H1 (cell line): Measurements from ENCODE around the gene B4GAT1. TPM values are rescaled to one million over a fixed set of nuclear protein-coding genes. Genes with fewer than 3 reads are reported as not detected.
A peak's percentile ranks its signal among the peaks of the same experiment; 100 is the strongest.

Experiments used
- CTCF ChIA-PET: fragments of 300-600 bp; sonication (Branson Sonifier 250); formaldehyde crosslinking; loops from one replicate; lab custom pipeline; 2021; ENCODE audit not compliant: partially characterized antibody; lab: Charles Lee
- POLR2A ChIA-PET: fragments of 300-600 bp; sonication (Branson Sonifier 250); formaldehyde crosslinking; loops from one replicate; lab custom pipeline; 2021; ENCODE audit warnings: inconsistent platforms; ENCODE audit not compliant: partially characterized antibody; lab: Charles Lee
- DNase-seq, 2 experiments: peaks; one replicate each; pipeline versions ENCODE4 v3.0.0 to v3.0.0-alpha.2; 2010 to 2022; ENCODE audit warnings: low spot score in 2 of 2, low read depth in 1 of 2, mixed read lengths in 1 of 2
- FAIRE-seq: peaks from 2 replicates; lab custom pipeline; 2011; peaks lifted over from hg19 to GRCh38; lab: Jason Lieb, UNC
- H2AFZ ChIP-seq: 2 replicates; pipeline ENCODE4 v1.8.1; 2012; ENCODE audit warnings: low read length, inconsistent platforms
- H2AK5ac ChIP-seq: 2 replicates; pipeline ENCODE4 v1.6.1; 2013; ENCODE audit warnings: low read depth, low read length
- H2BK120ac ChIP-seq: replicated peaks from 2 replicates; pipeline ENCODE3; 2013; ENCODE audit warnings: low read depth, low read length, inconsistent platforms
- H2BK12ac ChIP-seq: 2 replicates; pipeline ENCODE4 v1.6.1; 2013; ENCODE audit warnings: low read depth, low read length
- H2BK15ac ChIP-seq: 2 replicates; pipeline ENCODE4 v1.6.1; 2013; ENCODE audit warnings: low read length
- H2BK20ac ChIP-seq: 2 replicates; pipeline ENCODE4 v1.6.1; 2013; ENCODE audit warnings: low read length
- H2BK5ac ChIP-seq: 2 replicates; pipeline ENCODE4 v1.6.1; 2013; ENCODE audit warnings: low read depth, low read length
- H3K14ac ChIP-seq: 2 replicates; pipeline ENCODE4 v1.6.1; 2013; ENCODE audit warnings: inconsistent platforms; ENCODE audit not compliant: insufficient read length
- H3K18ac ChIP-seq: 2 replicates; pipeline ENCODE4 v1.6.1; 2013; ENCODE audit warnings: low read length; ENCODE audit errors: extremely low read depth
- H3K23ac ChIP-seq: 2 replicates; pipeline ENCODE4 v1.6.1; 2013; ENCODE audit warnings: inconsistent platforms; ENCODE audit not compliant: insufficient read length
- H3K23me2 ChIP-seq: 2 replicates; pipeline ENCODE4 v1.6.1; 2013; ENCODE audit warnings: low read depth, low read length
- H3K27ac ChIP-seq: 2 replicates; pipeline ENCODE4 v1.6.1; 2011; ENCODE audit warnings: low read depth, low read length, inconsistent platforms
- H3K27me3 ChIP-seq, 4 experiments: replicated peaks in 1 of 4; 1 replicate in 1 of 4; 2 replicates in 3 of 4; pipeline versions ENCODE4 v1.6.1 to v1.8.1; 2011 to 2013; ENCODE audit warnings: low read length in 3 of 4, mild to moderate bottlenecking in 3 of 4, inconsistent platforms in 2 of 4, mixed read lengths in 2 of 4, moderate library complexity in 1 of 4; ENCODE audit not compliant: control insufficient read depth in 3 of 4, insufficient read depth in 3 of 4; ENCODE audit errors: extremely low read depth in 1 of 4
- H3K36me3 ChIP-seq, 4 experiments: 2 replicates each; pipeline versions ENCODE4 v1.6.1 to v1.8.1; 2011 to 2013; ENCODE audit warnings: mild to moderate bottlenecking in 4 of 4, low read length in 3 of 4, moderate library complexity in 2 of 4, control low read depth in 1 of 4, inconsistent platforms in 1 of 4; ENCODE audit not compliant: insufficient read depth in 4 of 4, control insufficient read depth in 2 of 4
- H3K4ac ChIP-seq: replicated peaks from 2 replicates; pipeline ENCODE3; 2013; ENCODE audit warnings: low read length, low read depth, mixed read lengths, inconsistent platforms; ENCODE audit not compliant: insufficient read length
- H3K4me1 ChIP-seq, 4 experiments: replicated peaks in 1 of 4; 1 replicate in 1 of 4; 2 replicates in 3 of 4; pipeline versions ENCODE4 v1.6.1 to v1.8.1; 2011 to 2013; ENCODE audit warnings: low read length in 3 of 4, inconsistent platforms in 2 of 4, mixed read lengths in 1 of 4; ENCODE audit not compliant: insufficient read depth in 4 of 4, control insufficient read depth in 3 of 4
- H3K4me2 ChIP-seq, 2 experiments: 2 replicates each; pipeline versions ENCODE4 v1.6.1 to v1.8.1; 2011 to 2013; ENCODE audit warnings: low read depth in 2 of 2, low read length in 2 of 2, control low read depth in 1 of 2, inconsistent platforms in 1 of 2, mild to moderate bottlenecking in 1 of 2; ENCODE audit not compliant: insufficient read depth in 1 of 2
- H3K4me3 ChIP-seq, 4 experiments: fragments of 200-600, 300-600 bp in 1 of 4; sonication (generic), shearing (Covaris generic), sonication (Bioruptor Twin) in 1 of 4; 2 replicates each; pipeline versions ENCODE4 v1.5.1 to v1.8.1; 2011 to 2016; ENCODE audit warnings: low read length in 4 of 4, low read depth in 3 of 4, control low read depth in 2 of 4, inconsistent platforms in 2 of 4, mild to moderate bottlenecking in 2 of 4, mixed read lengths in 1 of 4, moderate library complexity in 1 of 4; ENCODE audit not compliant: insufficient read depth in 2 of 4; ENCODE audit errors: extremely low read depth in 1 of 4
- H3K56ac ChIP-seq: replicated peaks from 2 replicates; pipeline ENCODE3; 2013; ENCODE audit warnings: low read depth, mild to moderate bottlenecking, mixed read lengths, low read length, inconsistent platforms; ENCODE audit not compliant: insufficient read length
- H3K79me1 ChIP-seq: 2 replicates; pipeline ENCODE4 v1.6.1; 2013; ENCODE audit warnings: low read depth, low read length, control low read depth
- H3K79me2 ChIP-seq, 2 experiments: 2 replicates each; pipeline versions ENCODE4 v1.6.1 to v1.8.1; 2012 to 2013; ENCODE audit warnings: low read length in 2 of 2, mild to moderate bottlenecking in 2 of 2, inconsistent platforms in 1 of 2; ENCODE audit not compliant: insufficient read depth in 2 of 2, control insufficient read depth in 1 of 2
- H3K9ac ChIP-seq, 4 experiments: replicated peaks in 1 of 4; 1 replicate in 1 of 4; 2 replicates in 3 of 4; pipeline versions ENCODE4 v1.6.1 to v1.8.1; 2011 to 2013; ENCODE audit warnings: low read depth in 3 of 4, low read length in 3 of 4, control low read depth in 2 of 4, mild to moderate bottlenecking in 2 of 4, moderate library complexity in 2 of 4, inconsistent platforms in 1 of 4; ENCODE audit errors: extremely low read depth in 1 of 4
- H3K9me3 ChIP-seq, 2 experiments: 2 replicates each; pipeline versions ENCODE4 v1.6.1 to v1.8.1; 2012 to 2013; ENCODE audit warnings: mild to moderate bottlenecking in 2 of 2, moderate library complexity in 2 of 2, control low read depth in 1 of 2, inconsistent platforms in 1 of 2, low read depth in 1 of 2, low read length in 1 of 2, mixed read lengths in 1 of 2; ENCODE audit not compliant: insufficient read depth in 2 of 2
- H4K20me1 ChIP-seq, 2 experiments: replicated peaks in 1 of 2; 2 replicates each; pipeline versions ENCODE3 to v1.8.1; 2011 to 2013; ENCODE audit warnings: inconsistent platforms in 2 of 2, low read length in 2 of 2, mild to moderate bottlenecking in 1 of 2; ENCODE audit not compliant: insufficient read depth in 2 of 2, control insufficient read depth in 1 of 2
- H4K5ac ChIP-seq: 2 replicates; pipeline ENCODE4 v1.6.1; 2013; ENCODE audit warnings: low read length, low read depth, mixed read lengths, inconsistent platforms; ENCODE audit not compliant: insufficient read length
- H4K8ac ChIP-seq: 2 replicates; pipeline ENCODE4 v1.8.0; 2013; ENCODE audit warnings: mild to moderate bottlenecking, moderate library complexity, low read length, inconsistent platforms; ENCODE audit not compliant: insufficient read depth; ENCODE audit errors: extremely low read depth
- H4K91ac ChIP-seq: replicated peaks from 2 replicates; pipeline ENCODE3; 2013; ENCODE audit warnings: low read length, mixed read lengths, inconsistent platforms; ENCODE audit not compliant: insufficient read length
- CBX5 ChIP-seq: fragments of 300-800, 300-1000 bp; sonication (generic); IDR thresholded peaks from 2 replicates; pipeline ENCODE4 v1.7.1; 2016; ENCODE audit warnings: antibody characterized with exemption, low read length, low read depth
- TEAD4 ChIP-seq: IDR thresholded peaks from 2 replicates; pipeline ENCODE4 v1.6.1; 2012; ENCODE audit warnings: low read depth, low read length, inconsistent platforms, mixed read lengths
- WGBS, 2 experiments: shearing (Covaris generic) in 1 of 2; methylation state at CpG; one replicate each; pipeline versions ENCODE4 v1.1.6 to v1.1.7; 2013 to 2015; ENCODE audit warnings: low lambda C conversion rate in 2 of 2, mixed read lengths in 2 of 2, inconsistent platforms in 1 of 2, low coverage in 1 of 2, missing lambda C conversion rate in 1 of 2; ENCODE audit not compliant: insufficient replicate concordance in 2 of 2, insufficient coverage in 1 of 2, insufficient read length in 1 of 2; ENCODE audit errors: extremely low coverage in 1 of 2, missing lambda C conversion rate in 1 of 2; 5-methylcytosine and 5-hydroxymethylcytosine counted together
- polyA plus RNA-seq, 7 experiments: library from polyadenylated mRNA; depleted of rRNA in 3 of 7; stranded (reverse) in 5 of 7; unstranded in 2 of 7; fragments of >200 nt in 5 of 7; fragments of 200-250 nt in 2 of 7; gene quantifications; 1 replicate in 5 of 7; 2 replicates in 1 of 7; 4 replicates in 1 of 7; pipeline versions ENCODE4 v1.2.1 to v1.2.3, GENCODE V29; 2011 to 2013; ENCODE audit warnings: missing spikeins in 2 of 7, mixed read lengths in 2 of 7
- total RNA-seq: library from RNA; stranded (reverse); fragmentation: NEBNext Ultra II Directional; extraction: Animal tissue kit (Norgen Biotek cat#: 25700); gene quantifications from 2 replicates; pipeline ENCODE4 v1.2.1, GENCODE V29; 2021

B4GAT1 gene
- total and polyA plus RNA-seq, 2 of the 8 experiments (the other 6 are each of a cell fraction or from before 2014, with no cell fraction given) = 22.2 to 27.8 TPM

DNA sequence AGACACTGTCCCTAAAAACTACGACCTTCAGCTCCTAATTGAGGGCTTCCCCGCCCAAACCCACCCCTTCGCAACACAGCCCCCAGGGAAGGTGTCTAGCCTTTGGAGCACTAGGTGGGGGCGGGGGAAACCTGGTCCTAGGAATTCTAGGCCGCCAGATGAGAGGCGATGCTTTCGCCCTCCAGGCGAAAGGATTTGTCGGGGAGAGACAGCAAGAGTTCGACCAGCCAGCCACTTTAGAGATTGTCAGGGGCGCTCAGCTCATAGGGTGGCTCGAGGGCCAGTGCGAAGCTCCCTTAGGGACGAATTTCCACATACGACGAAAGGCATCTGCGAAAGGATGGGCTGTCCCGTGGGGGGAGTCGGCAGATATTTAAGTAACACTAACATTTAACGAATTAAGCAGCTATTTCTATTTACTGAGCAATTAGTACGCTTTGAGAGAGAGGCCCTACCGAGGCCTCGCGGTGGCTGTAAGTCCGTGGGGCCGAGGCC lies 35.9 kb downstream of the B4GAT1 start:
- Histone ChIP-seq H2BK5ac (peak overlapping the region; percentile 90; the same call in 1 of the 2 replicates), H3K9me3 (no peaks in the 10 kb centered on the region), H2AK5ac (no peak overlapping the region), H3K56ac (no peak overlapping the region), H3K9ac (peak overlapping the region in 2 of 4 experiments; percentile 42 to 54; a peak in 2 of 7 replicates), H3K79me2 (no peaks in the 10 kb centered on the region), H3K23me2 (peaks cover 8% of the 10 kb centered on the region), H3K18ac (no peak overlapping the region; the same call in 1 of the 2 replicates), H2BK120ac (no peak overlapping the region), H3K4me1 (peaks cover 3 to 17% (median 8%) of the 10 kb centered on the region in 4 experiments; a peak in 6 of 7 replicates), H2BK15ac (no peak overlapping the region), H3K79me1 (no peaks in the 10 kb centered on the region), H3K14ac (no peak overlapping the region), H3K4me2 (peak overlapping the region; percentile 48 to 77), H3K4me3 (peak overlapping the region in 3 of 4 experiments; percentile 8 to 79 (median 77); a peak in 5 of 8 replicates), H3K23ac (no peak overlapping the region), H4K91ac (no peak overlapping the region), H2AFZ (peak overlapping the region; percentile 60; the same call in 1 of the 2 replicates), H3K27me3 (peaks cover 0 to 3% (median 0%) of the 10 kb centered on the region in 4 experiments; a peak in 2 of 7 replicates), H4K5ac (no peak overlapping the region), H4K20me1 (no peaks in the 10 kb centered on the region), H3K36me3 (no peaks in the 10 kb centered on the region), H3K27ac (no peak overlapping the region), H3K4ac (no peak overlapping the region), H2BK12ac (peak overlapping the region; percentile 91; the same call in 1 of the 2 replicates), H4K8ac (peak overlapping the region; percentile 64; the same call in 1 of the 2 replicates), H2BK20ac (no peak overlapping the region)
- DNase-seq (no peak), FAIRE-seq (no peak)
- WGBS, 2 experiments = 26% methylated on average over 23 of the region's 26 CpGs; no CpG with 5 or more reads in 1 of the 2 experiments
- POLR2A ChIA-PET = interaction anchor here (0.8 to 4.1 kb wide), 22 partner anchors 9 to 242 kb away, joined by 3 to 25 read pairs (median 4); partner anchors contain the start of genes BRMS1, RIN1 and TMEM151A
- CTCF ChIA-PET = interaction anchor here (0.6 to 11.7 kb wide), 33 partner anchors 11 to 1281 kb away, joined by 3 to 242 read pairs (median 7); partner anchors contain the start of genes B4GAT1, BRMS1, RAB1B and RIN1
- TF ChIP-seq CBX5 (no peak), TEAD4 (no peak)
